Suprapubic skin (tissue), 4 donors: Measurements from ENCODE around the gene CAV1. TPM values are rescaled to one million over a fixed set of nuclear protein-coding genes. Genes with fewer than 3 reads are reported as not detected.

Experiments used
- DNase-seq, 2 donors: peaks; one replicate each; pipeline ENCODE4 v3.0.0-alpha.2; 2019; ENCODE audit warnings: low spot score in 2 of 2
- H3K27ac ChIP-seq: fragments of 200-600 bp; sonication (generic); one replicate; pipeline ENCODE4 v1.5.1; 2019
- H3K27me3 ChIP-seq: fragments of 200-600 bp; sonication (generic); one replicate; pipeline ENCODE4 v1.5.1; 2019
- H3K36me3 ChIP-seq: fragments of 200-600 bp; sonication (generic); one replicate; pipeline ENCODE4 v1.5.1; 2019
- H3K4me1 ChIP-seq: fragments of 200-600 bp; sonication (generic); one replicate; pipeline ENCODE4 v1.5.1; 2019
- H3K4me3 ChIP-seq: fragments of 200-600 bp; sonication (generic); one replicate; pipeline ENCODE4 v1.5.1; 2019; ENCODE audit warnings: mild to moderate bottlenecking
- H3K9me3 ChIP-seq: fragments of 200-600 bp; sonication (generic); one replicate; pipeline ENCODE4 v1.5.1; 2019
- EP300 ChIP-seq: sonication (generic); formaldehyde crosslinking; IDR thresholded peaks from one replicate; pipeline ENCODE4 v1.6.1; 2017; ENCODE audit warnings: antibody characterized with exemption
- POLR2A ChIP-seq, 2 donors: fragments of 450-650 bp; IDR thresholded peaks; one replicate each; pipeline ENCODE4 v1.6.1; 2017; ENCODE audit warnings: antibody characterized with exemption in 2 of 2, mild to moderate bottlenecking in 2 of 2, moderate library complexity in 2 of 2
- POLR2AphosphoS5 ChIP-seq, 3 donors: sonication (generic); formaldehyde crosslinking; IDR thresholded peaks; one replicate each; pipeline ENCODE4 v1.6.1; 2017; ENCODE audit warnings: antibody characterized with exemption in 3 of 3
- WGBS: methylation state at CpG from one replicate; pipeline ENCODE4 v1.1.5; 2018; 5-methylcytosine and 5-hydroxymethylcytosine counted together
- total RNA-seq, 4 donors: library from RNA; depleted of rRNA; stranded (reverse); fragments of >200 nt; gene quantifications; one replicate each; pipeline ENCODE4 v1.1.0, GENCODE V29; 2016
- TF ChIP-seq, protein P1 (sequence below), 2 donors: fragments of 200-600 bp in 1 of 2; fragments of 450-650 bp in 1 of 2; sonication (generic) in 1 of 2; IDR thresholded peaks; one replicate each; pipeline ENCODE4 v1.5.1; 2016 to 2019; ENCODE audit warnings: antibody characterized with exemption in 2 of 2, mild to moderate bottlenecking in 1 of 2, moderate library complexity in 1 of 2

The CAV1 gene
- total RNA-seq, 4 donors from 2014 or later: 123 to 215 (median 187) TPM

DNA sequence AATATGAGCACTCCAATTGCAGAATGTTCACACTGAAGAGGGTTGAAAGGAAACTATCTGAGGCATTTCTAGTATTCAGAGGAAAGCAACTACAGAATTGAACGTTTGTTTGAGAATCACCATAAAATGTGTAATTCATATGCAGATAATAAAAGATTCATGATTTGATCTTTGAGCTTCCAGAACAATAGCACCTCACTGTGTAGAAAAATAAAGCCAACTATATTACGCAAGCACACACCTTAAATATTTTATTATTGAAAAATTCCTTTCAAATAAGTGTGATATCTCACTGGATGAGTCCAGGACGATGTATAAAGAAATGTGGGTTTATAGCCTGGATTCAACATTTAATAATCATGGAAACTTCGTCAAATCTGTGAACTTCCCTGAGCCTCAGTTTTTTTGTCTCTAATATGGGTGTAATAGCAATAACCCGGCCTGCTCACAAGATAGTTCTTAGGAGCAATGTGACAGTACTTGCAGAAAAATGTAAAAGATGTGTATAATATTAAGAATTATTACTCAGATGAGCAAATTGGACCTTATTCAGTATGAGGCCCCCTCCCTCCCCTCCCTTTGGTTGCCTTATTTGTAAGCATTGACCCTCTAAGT, 36.8 kb upstream of the CAV1 start:
- 77% methylated on average over 5 of the region's 5 CpGs for WGBS

DNA sequence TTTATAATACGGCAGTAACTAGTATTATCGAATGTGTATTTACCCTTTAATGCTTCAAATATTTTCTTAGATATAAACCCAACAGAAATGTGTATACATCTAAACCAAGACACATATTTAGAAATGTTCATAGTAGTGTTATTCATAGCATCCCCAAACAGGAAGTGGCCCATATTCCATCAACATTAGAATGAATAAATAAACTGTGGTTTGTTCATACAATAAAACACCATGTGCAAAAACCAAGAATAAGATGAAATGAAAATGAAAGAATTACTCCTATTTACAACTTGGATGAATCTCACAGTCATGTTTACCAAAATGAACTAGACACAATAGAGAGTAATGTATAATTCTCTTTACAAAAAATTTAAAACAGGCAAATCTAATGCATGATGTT, 34.5 kb upstream of the CAV1 start:
- no peak for DNase-seq
- Histone ChIP-seq H3K27me3 (no peaks in the 10 kb centered on the region), H3K4me3 (no peak overlapping the region), H3K9me3 (no peaks in the 10 kb centered on the region), H3K36me3 (no peaks in the 10 kb centered on the region), H3K27ac (no peak overlapping the region), H3K4me1 (no peaks in the 10 kb centered on the region)
- TF ChIP-seq POLR2AphosphoS5 (IDR thresholded peaks at IDR 0.05): no peak
- no peak for TF ChIP-seq EP300
- 71% methylated on average over 2 of the region's 2 CpGs for WGBS

More for the DNA sequence above, 36.8 kb upstream of the CAV1 start:
- H3K9me3 ChIP-seq: no peaks in the 10 kb centered on the region
- no peak for DNase-seq
- H3K4me3 ChIP-seq: no peak overlapping the region
- no peak overlapping the region for H3K27ac ChIP-seq
- H3K27me3 ChIP-seq: no peaks in the 10 kb centered on the region
- H3K4me1 ChIP-seq: no peaks in the 10 kb centered on the region
- no peak for TF ChIP-seq POLR2AphosphoS5 (IDR thresholded peaks at IDR 0.05)
- TF ChIP-seq, protein P1, sequence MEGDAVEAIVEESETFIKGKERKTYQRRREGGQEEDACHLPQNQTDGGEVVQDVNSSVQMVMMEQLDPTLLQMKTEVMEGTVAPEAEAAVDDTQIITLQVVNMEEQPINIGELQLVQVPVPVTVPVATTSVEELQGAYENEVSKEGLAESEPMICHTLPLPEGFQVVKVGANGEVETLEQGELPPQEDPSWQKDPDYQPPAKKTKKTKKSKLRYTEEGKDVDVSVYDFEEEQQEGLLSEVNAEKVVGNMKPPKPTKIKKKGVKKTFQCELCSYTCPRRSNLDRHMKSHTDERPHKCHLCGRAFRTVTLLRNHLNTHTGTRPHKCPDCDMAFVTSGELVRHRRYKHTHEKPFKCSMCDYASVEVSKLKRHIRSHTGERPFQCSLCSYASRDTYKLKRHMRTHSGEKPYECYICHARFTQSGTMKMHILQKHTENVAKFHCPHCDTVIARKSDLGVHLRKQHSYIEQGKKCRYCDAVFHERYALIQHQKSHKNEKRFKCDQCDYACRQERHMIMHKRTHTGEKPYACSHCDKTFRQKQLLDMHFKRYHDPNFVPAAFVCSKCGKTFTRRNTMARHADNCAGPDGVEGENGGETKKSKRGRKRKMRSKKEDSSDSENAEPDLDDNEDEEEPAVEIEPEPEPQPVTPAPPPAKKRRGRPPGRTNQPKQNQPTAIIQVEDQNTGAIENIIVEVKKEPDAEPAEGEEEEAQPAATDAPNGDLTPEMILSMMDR (IDR thresholded peaks at IDR 0.05): no peak
- TF ChIP-seq EP300: no peak
- TF ChIP-seq POLR2A (IDR thresholded peaks at IDR 0.05): no peak
- H3K36me3 ChIP-seq: no peaks in the 10 kb centered on the region

- H3K27ac ChIP-seq: no peak overlapping the region
These were observed 32.8 kb upstream of the CAV1 start for GRCh38 chr7:116491887-116492653.

DNA sequence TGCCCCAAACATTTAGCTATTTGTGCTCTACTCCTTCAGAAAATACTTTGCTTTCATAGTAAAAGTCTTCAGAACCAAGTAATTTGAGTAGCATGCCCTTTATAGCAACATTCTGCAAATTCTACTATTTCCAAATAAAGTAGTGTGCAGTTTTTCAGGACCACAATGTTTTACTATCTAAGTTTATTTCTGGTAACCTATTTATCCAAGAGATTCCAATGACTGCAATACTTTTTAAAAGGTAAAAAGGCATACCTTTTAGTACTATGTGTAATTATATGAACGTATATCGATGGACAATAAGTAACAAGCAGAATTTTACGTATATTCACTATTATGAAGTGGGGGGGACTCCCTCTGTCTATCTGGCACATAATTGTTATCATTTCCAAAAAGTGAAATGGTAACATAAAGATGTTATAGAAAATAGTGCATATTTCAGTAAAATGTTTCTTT, 32.2 kb upstream of the CAV1 start:
- H3K36me3 ChIP-seq: no peaks in the 10 kb centered on the region
- DNase-seq: no peak
- H3K4me1 ChIP-seq: no peaks in the 10 kb centered on the region
- H3K27ac ChIP-seq: no peak overlapping the region
- WGBS: 84% methylated on average over 3 of the region's 3 CpGs
- no peaks in the 10 kb centered on the region for H3K27me3 ChIP-seq
- H3K9me3 ChIP-seq: no peaks in the 10 kb centered on the region
- no peak overlapping the region for H3K4me3 ChIP-seq
- TF ChIP-seq EP300 (no peak), POLR2AphosphoS5 (IDR thresholded peaks at IDR 0.05) (no peak), POLR2A (IDR thresholded peaks at IDR 0.05) (no peak)
- TF ChIP-seq, protein P1 (IDR thresholded peaks at IDR 0.05): no peak

More at GRCh38 chr7:116491887-116492653, 32.8 kb upstream of the CAV1 start:
- no peak for DNase-seq
- Histone ChIP-seq H3K27me3 (no peaks in the 10 kb centered on the region), H3K4me3 (no peak overlapping the region), H3K36me3 (no peaks in the 10 kb centered on the region), H3K4me1 (no peaks in the 10 kb centered on the region), H3K9me3 (no peaks in the 10 kb centered on the region)
- WGBS: 56% methylated on average over 3 of the region's 3 CpGs
- TF ChIP-seq POLR2A (IDR thresholded peaks at IDR 0.05) (no peak), POLR2AphosphoS5 (IDR thresholded peaks at IDR 0.05) (no peak), EP300 (no peak)
- TF ChIP-seq, protein P1 (IDR thresholded peaks at IDR 0.05): no peak

- WGBS: 46% methylated on average over 1 of the region's 1 CpG
- Histone ChIP-seq H3K27ac (no peak overlapping the region), H3K27me3 (no peaks in the 10 kb centered on the region), H3K9me3 (no peaks in the 10 kb centered on the region), H3K4me3 (no peak overlapping the region), H3K4me1 (no peaks in the 10 kb centered on the region), H3K36me3 (no peaks in the 10 kb centered on the region)
- no peak for DNase-seq
- TF ChIP-seq, protein P1 (IDR thresholded peaks at IDR 0.05): no peak
- TF ChIP-seq EP300 (no peak), POLR2A (IDR thresholded peaks at IDR 0.05) (no peak), POLR2AphosphoS5 (IDR thresholded peaks at IDR 0.05) (no peak)
These were observed 31.4 kb upstream of the CAV1 start for GRCh38 chr7:116493449-116493848.
